ENCODE measurements around the gene SLFN13. TPM values are rescaled to one million over a fixed set of nuclear protein-coding genes. Genes with fewer than 3 reads are reported as not detected.
"Not testable (repeated sequence)": the region's sequence is repeated elsewhere in the genome, so short reads cannot be mapped to it uniquely, and the experiment has no call there.

SLFN13 gene
- total RNA-seq, 1 experiment from 2014 or later = 0.10 TPM

DNA sequence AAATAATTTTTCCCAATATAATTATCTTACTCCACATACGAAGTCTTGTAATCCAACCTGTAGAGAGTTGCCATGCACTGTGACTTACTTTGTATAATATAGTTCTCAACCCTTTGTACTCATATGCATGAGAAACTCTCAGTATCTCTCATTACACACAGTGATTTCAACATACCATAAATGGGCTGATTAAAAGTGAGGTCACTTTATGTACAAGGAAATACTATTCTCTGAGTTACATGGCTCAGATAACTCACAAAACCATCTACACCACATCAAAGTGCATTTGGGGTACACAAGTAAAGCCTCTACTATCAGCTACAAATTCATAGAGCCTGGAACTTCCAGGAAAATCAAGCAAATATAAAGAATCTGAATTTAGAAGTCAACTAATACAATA, 44.2 kb downstream of the SLFN13 start:
- DNase-seq (ENCODE audit: low read depth, low spot score) (no peak), ATAC-seq (no peak)
- no TSS peak for BruUV-seq (replicated peaks)
- ChIA-PET RAD21 (ENCODE audit: low non-redundant PET in 1 of 2, low total read pairs in 2 of 2, uncharacterized antibody in 2 of 2, unreplicated experiment in 2 of 2) (no interaction called here), POLR2A (no interaction called here), CTCF (no interaction called here)
- Histone ChIP-seq H3K36me3 (ENCODE audit: control insufficient read depth in 1 of 2, insufficient read depth in 2 of 2, low read length in 2 of 2) (no peaks in the 10 kb centered on the region), H3K79me2 (ENCODE audit: insufficient read depth, low read length) (no peaks in the 10 kb centered on the region), H3K4me1 (ENCODE audit: control insufficient read depth in 1 of 2, insufficient read depth in 2 of 2, low read length in 2 of 2) (no peaks in the 10 kb centered on the region), H4K20me1 (ENCODE audit: insufficient read depth) (no peaks in the 10 kb centered on the region), H3K27ac (ENCODE audit: low read depth, low read length) (no peak overlapping the region), H3K9ac (ENCODE audit: low read length) (no peak overlapping the region), H2AFZ (ENCODE audit: low read depth, low read length, poor library complexity, severe bottlenecking) (no peak overlapping the region), H3K9me2 (ENCODE audit: insufficient read depth) (no peaks in the 10 kb centered on the region), H3K4me3 (replicated peaks in 1 of 2; ENCODE audit: low read depth in 1 of 2, low read length in 2 of 2) (no peak overlapping the region), H3K27me3 (ENCODE audit: insufficient read depth, low read length) (peaks cover 10% of the 10 kb centered on the region; the same call in 1 of the 2 replicates), H3K4me2 (ENCODE audit: low read length) (no peak overlapping the region), H3K9me3 (ENCODE audit: control insufficient read depth in 1 of 2, insufficient read depth in 1 of 2, low read depth in 1 of 2, low read length in 2 of 2) (no peaks in the 10 kb centered on the region)
- TF ChIP-seq EGR1 (IDR thresholded peaks at IDR 0.05; ENCODE audit: low read depth) = no peak
- TF ChIP-seq, protein P1, sequence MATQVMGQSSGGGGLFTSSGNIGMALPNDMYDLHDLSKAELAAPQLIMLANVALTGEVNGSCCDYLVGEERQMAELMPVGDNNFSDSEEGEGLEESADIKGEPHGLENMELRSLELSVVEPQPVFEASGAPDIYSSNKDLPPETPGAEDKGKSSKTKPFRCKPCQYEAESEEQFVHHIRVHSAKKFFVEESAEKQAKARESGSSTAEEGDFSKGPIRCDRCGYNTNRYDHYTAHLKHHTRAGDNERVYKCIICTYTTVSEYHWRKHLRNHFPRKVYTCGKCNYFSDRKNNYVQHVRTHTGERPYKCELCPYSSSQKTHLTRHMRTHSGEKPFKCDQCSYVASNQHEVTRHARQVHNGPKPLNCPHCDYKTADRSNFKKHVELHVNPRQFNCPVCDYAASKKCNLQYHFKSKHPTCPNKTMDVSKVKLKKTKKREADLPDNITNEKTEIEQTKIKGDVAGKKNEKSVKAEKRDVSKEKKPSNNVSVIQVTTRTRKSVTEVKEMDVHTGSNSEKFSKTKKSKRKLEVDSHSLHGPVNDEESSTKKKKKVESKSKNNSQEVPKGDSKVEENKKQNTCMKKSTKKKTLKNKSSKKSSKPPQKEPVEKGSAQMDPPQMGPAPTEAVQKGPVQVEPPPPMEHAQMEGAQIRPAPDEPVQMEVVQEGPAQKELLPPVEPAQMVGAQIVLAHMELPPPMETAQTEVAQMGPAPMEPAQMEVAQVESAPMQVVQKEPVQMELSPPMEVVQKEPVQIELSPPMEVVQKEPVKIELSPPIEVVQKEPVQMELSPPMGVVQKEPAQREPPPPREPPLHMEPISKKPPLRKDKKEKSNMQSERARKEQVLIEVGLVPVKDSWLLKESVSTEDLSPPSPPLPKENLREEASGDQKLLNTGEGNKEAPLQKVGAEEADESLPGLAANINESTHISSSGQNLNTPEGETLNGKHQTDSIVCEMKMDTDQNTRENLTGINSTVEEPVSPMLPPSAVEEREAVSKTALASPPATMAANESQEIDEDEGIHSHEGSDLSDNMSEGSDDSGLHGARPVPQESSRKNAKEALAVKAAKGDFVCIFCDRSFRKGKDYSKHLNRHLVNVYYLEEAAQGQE (IDR thresholded peaks at IDR 0.05; ENCODE audit: low read depth) = no peak
- TF ChIP-seq, protein P2, sequence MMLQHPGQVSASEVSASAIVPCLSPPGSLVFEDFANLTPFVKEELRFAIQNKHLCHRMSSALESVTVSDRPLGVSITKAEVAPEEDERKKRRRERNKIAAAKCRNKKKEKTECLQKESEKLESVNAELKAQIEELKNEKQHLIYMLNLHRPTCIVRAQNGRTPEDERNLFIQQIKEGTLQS (IDR thresholded peaks at IDR 0.05) = no peak
- TF ChIP-seq JUND (IDR thresholded peaks at IDR 0.05) = no peak
- TF ChIP-seq, protein P3, sequence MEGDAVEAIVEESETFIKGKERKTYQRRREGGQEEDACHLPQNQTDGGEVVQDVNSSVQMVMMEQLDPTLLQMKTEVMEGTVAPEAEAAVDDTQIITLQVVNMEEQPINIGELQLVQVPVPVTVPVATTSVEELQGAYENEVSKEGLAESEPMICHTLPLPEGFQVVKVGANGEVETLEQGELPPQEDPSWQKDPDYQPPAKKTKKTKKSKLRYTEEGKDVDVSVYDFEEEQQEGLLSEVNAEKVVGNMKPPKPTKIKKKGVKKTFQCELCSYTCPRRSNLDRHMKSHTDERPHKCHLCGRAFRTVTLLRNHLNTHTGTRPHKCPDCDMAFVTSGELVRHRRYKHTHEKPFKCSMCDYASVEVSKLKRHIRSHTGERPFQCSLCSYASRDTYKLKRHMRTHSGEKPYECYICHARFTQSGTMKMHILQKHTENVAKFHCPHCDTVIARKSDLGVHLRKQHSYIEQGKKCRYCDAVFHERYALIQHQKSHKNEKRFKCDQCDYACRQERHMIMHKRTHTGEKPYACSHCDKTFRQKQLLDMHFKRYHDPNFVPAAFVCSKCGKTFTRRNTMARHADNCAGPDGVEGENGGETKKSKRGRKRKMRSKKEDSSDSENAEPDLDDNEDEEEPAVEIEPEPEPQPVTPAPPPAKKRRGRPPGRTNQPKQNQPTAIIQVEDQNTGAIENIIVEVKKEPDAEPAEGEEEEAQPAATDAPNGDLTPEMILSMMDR (IDR thresholded peaks at IDR 0.05 in 2 of 3, conservative IDR thresholded peaks at IDR 0.05 in 1 of 3; ENCODE audit: borderline replicate concordance in 1 of 3, insufficient read depth in 1 of 3, low read depth in 2 of 3, low read length in 2 of 3) = no peak
- TF ChIP-seq POLR2AphosphoS5 (IDR thresholded peaks at IDR 0.05; ENCODE audit: low read depth, low read length) = no peak
- no peak for TF ChIP-seq EZH2phosphoT487 (IDR thresholded peaks at IDR 0.05; ENCODE audit: borderline replicate concordance)
- no peak for TF ChIP-seq YY1 (IDR thresholded peaks at IDR 0.05; ENCODE audit: extremely low read depth, insufficient replicate concordance, low read depth, low read length)
- no peak for TF ChIP-seq CBX3 (IDR thresholded peaks at IDR 0.05; ENCODE audit: low read depth)
- TF ChIP-seq, protein P4, sequence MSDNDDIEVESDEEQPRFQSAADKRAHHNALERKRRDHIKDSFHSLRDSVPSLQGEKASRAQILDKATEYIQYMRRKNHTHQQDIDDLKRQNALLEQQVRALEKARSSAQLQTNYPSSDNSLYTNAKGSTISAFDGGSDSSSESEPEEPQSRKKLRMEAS (IDR thresholded peaks at IDR 0.05) = no peak
- no peak for TF ChIP-seq FOSL1 (IDR thresholded peaks at IDR 0.05; ENCODE audit: low read depth)
- TF ChIP-seq, protein P5, sequence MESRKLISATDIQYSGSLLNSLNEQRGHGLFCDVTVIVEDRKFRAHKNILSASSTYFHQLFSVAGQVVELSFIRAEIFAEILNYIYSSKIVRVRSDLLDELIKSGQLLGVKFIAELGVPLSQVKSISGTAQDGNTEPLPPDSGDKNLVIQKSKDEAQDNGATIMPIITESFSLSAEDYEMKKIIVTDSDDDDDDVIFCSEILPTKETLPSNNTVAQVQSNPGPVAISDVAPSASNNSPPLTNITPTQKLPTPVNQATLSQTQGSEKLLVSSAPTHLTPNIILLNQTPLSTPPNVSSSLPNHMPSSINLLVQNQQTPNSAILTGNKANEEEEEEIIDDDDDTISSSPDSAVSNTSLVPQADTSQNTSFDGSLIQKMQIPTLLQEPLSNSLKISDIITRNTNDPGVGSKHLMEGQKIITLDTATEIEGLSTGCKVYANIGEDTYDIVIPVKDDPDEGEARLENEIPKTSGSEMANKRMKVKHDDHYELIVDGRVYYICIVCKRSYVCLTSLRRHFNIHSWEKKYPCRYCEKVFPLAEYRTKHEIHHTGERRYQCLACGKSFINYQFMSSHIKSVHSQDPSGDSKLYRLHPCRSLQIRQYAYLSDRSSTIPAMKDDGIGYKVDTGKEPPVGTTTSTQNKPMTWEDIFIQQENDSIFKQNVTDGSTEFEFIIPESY (IDR thresholded peaks at IDR 0.05; ENCODE audit: extremely low read depth, insufficient replicate concordance, low read length) = no peak
- TF ChIP-seq ZFX (IDR thresholded peaks at IDR 0.05) = no peak
- no peak for TF ChIP-seq SIN3A (IDR thresholded peaks at IDR 0.05; ENCODE audit: low read depth)
- intact Hi-C loops (cut with micrococcal nuclease) = no loop called here

DNA sequence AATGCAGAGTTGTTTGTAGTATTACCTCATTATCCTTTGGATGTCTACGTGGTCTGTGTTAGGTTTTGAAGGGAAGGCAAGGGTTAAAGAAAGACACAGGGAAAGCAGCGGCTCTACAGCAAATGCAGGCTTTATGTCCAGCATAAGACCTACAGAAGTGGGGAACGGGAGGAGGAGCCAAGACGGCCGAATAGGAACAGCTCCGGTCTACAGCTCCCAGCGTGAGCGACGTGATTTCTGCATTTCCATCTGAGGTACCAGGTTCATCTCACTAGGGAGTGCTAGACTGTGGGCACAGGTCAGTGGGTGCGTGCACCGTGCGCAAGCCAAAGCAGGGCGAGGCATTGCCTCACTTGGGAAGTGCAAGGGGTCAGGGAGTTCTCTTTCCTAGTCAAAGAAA, 54.8 kb downstream of the SLFN13 start:
- intact Hi-C loops (cut with micrococcal nuclease); BruUV-seq (replicated peaks); H4K20me1 ChIP-seq (ENCODE audit: insufficient read depth); H3K9me2 ChIP-seq (ENCODE audit: insufficient read depth); CTCF ChIA-PET; H3K4me1 ChIP-seq (ENCODE audit: control insufficient read depth in 1 of 2, insufficient read depth in 2 of 2, low read length in 2 of 2); H3K9ac ChIP-seq (ENCODE audit: low read length); H3K4me3 ChIP-seq (replicated peaks in 1 of 2; ENCODE audit: low read depth in 1 of 2, low read length in 2 of 2); H3K9me3 ChIP-seq (ENCODE audit: control insufficient read depth in 1 of 2, insufficient read depth in 1 of 2, low read depth in 1 of 2, low read length in 2 of 2); H3K36me3 ChIP-seq (ENCODE audit: control insufficient read depth in 1 of 2, insufficient read depth in 2 of 2, low read length in 2 of 2); H3K27ac ChIP-seq (ENCODE audit: low read depth, low read length); H3K79me2 ChIP-seq (ENCODE audit: insufficient read depth, low read length); POLR2A ChIA-PET; ATAC-seq; H2AFZ ChIP-seq (ENCODE audit: low read depth, low read length, poor library complexity, severe bottlenecking); RAD21 ChIA-PET (ENCODE audit: low non-redundant PET in 1 of 2, low total read pairs in 2 of 2, uncharacterized antibody in 2 of 2, unreplicated experiment in 2 of 2); H3K4me2 ChIP-seq (ENCODE audit: low read length); DNase-seq (ENCODE audit: low read depth, low spot score): not testable (repeated sequence)
- peaks cover 17% of the 10 kb centered on the region; the same call in 1 of the 2 replicates for H3K27me3 ChIP-seq (ENCODE audit: insufficient read depth, low read length)
